Limb (tissue), 2 donors: ENCODE data around the gene TRIL.

ENCODE experiments used
- DNase-seq, 2 donors: peaks; one replicate each; pipeline ENCODE4 v3.0.0-alpha.2; 2016; ENCODE audit errors: extremely low spot score in 2 of 2

The TRIL gene, protein sequence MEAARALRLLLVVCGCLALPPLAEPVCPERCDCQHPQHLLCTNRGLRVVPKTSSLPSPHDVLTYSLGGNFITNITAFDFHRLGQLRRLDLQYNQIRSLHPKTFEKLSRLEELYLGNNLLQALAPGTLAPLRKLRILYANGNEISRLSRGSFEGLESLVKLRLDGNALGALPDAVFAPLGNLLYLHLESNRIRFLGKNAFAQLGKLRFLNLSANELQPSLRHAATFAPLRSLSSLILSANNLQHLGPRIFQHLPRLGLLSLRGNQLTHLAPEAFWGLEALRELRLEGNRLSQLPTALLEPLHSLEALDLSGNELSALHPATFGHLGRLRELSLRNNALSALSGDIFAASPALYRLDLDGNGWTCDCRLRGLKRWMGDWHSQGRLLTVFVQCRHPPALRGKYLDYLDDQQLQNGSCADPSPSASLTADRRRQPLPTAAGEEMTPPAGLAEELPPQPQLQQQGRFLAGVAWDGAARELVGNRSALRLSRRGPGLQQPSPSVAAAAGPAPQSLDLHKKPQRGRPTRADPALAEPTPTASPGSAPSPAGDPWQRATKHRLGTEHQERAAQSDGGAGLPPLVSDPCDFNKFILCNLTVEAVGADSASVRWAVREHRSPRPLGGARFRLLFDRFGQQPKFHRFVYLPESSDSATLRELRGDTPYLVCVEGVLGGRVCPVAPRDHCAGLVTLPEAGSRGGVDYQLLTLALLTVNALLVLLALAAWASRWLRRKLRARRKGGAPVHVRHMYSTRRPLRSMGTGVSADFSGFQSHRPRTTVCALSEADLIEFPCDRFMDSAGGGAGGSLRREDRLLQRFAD

DNA sequence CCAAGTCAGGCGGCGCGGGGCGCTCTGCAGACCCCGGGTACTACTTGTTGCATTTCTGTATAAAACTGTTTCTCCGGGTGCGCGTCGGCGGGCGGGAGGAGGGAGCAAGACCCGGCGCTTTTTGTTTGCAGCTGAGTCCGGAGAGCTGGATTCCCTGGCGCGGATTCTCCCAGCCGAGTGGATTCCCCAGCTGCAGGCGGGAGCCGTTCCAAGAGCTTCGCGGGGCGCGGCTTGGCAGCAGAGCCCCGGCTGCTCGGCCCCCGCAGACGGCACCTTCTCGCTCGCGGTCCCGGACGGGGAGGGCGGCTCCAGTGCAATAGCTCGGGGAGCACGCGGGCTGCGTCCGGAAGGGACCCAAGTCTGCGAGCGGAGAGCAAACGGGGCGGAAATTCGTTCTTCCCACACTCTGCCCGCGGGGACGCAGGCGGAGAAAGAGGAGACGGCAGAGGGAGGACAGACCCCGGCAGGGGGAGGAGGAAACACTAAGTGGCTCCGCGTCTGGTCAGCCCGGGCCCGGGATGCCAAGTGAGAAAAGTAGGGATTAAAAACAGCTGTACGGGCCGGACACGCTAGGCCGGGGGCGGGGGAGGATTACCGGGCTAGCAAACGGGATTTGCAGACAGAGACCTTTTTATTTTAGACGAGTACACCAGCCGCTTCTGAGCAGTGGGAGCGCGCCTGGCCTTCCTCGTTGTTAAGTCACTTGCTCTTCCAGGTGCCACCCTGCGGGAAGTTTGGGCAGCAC lies at the start of gene TRIL:
TRIL (minus strand) TSS at position 96 of the 745 bp plus-strand sequence. CDS start 284 bp downstream, outside the sequence.
- peak; percentile 88 to 89 for DNase-seq

DNA sequence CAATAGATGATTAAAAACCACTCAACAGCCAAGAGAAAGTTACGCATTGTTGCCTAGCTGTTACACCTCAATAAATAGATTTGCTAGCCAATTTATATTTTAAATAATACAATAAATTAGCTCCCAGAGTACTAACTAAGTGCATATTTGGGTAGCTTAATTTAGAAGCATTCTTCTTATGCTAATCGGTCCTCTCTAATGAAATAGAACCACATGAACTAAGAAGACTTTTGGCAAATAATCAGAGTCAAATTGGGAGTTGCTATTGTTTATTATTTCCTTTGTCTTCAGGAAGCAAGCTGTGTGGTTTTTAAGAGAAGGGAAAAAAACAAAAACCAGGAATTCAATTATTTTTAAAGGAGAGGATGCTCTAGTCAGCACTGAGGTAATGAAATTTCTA lies 49.0 kb upstream of the TRIL start:
- no peak for DNase-seq

DNA sequence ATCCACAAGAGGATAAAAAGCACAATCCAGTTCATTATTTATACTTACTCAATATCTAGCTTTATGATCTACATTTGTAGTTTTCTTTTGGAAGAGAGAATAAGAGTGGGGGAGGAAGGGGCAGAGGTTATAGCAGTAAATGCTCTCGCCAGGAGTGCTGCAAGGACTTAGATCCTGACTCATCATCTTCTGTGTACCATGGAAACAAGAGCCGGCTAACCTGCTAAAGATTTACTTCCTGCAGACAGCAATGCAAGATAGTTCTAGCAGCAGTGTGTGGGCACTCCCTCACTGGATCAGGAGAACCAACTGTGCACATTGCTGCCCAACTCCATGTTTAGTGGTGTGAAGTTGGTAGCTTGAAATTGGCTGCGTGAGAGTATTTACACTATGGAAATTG lies 47.7 kb upstream of the TRIL start:
- no peak for DNase-seq

DNA sequence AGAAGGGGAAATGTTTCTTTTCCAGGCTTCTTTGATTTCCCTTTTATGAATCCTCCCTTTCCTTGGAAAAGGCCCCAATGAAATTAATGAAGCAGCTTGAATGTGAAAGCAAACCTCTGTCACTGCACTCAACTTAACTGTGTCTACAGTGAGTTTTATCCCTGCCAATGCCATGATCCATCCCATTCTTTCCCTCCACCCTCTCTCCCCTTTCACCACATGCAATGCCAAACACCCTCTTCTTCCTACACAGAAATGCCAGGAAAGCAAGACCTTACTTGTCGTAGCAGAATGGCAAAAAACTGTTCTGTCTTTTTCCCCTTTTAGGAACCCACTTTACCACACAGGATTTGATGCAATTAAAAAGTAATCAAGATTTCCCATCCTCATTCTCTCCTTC lies 47.3 kb upstream of the TRIL start:
- no peak for DNase-seq

DNA sequence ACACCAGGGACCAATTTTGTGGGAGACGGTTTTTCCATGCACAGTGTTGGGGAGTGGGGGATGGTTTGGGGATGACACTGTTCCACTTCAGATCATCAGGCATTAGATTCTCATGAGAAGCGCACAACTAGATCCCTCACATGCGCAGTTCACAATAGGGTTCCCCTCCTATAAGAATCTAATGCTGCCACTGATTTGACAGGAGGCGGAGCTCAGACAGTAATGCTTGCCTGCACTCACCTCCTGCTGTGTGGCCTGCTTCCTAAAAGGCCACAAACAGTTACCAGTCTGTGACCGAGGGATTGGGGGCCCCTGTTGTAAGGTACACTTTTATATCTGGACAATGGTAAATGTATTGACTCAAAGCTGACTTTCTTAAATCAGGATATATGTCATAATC lies 45.6 kb upstream of the TRIL start:
- no peak for DNase-seq

DNA sequence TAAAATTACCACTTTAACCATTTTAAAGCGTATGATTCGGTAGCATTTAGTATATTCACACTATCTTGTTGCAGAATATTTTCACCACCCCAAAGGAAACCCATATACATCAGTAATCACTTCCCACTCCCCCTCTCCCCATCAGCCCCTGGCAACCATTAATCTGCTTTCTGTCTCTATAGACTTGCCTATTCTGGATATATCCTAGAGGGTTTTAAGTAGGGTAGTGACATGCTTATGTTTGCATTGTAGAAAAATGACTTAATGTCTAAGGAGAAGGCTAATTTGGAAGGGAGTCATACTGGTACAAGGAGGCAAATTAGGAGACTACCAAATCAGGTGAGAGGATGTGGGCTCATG lies 42.6 kb upstream of the TRIL start:
- DNase-seq = no peak

DNA sequence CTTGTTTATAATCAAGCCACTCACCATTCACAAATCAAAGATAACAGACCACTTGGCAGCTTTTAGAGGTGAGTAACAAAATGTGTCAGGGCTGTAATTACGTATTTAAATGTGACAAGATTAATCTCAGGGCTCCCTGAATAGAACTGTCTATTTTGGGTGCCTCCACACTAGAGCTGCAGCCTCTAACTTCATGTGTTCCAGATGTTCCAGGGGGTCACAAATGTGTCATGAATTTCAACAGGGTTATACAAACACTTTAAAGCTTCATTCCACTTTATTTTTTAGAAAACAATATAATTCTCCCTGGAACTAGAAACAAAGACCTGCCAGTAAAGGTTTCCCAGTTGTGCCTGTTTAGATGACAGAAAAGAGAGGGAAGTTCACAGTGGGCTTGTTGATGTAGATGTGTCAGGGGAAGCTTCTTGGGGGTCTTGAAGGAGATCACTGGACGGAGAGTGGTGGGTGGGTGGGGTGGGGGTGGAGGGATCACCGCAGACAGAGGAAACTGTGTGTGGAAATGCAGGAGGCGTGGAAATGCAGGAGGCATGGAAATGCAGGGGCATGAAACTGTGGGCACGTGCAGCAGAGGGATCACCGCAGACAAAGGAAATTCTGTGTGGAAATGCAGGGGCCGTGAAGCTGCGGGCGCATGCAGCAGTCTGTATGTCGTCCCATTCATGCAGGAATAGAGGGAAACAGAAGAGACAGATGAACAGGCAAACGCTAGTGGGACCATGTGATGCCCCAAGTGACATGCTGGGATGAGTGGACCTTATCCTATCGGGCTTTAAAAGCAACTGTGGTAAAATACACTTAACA lies 42.0 kb upstream of the TRIL start:
- DNase-seq = peak in 1 of 2 donors; percentile 52

DNA sequence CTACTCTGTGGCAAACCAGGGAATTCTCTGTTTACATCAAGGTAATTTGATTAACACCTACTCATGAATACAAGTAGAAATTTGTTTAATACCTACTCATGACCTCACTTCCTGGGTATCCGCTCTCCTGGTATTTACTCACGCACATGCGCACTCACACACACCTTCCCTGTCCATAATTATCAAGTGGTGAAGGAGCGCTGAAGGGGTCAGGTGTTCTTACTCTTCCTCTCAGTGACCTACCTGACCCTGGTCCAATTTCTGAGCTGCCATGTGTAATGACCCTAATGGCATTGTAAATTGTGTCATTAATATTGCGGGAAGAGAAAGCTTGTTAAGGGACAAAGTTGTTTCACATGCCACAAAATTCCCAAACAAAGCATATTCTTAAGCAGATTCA lies 41.3 kb upstream of the TRIL start:
- no peak for DNase-seq

DNA sequence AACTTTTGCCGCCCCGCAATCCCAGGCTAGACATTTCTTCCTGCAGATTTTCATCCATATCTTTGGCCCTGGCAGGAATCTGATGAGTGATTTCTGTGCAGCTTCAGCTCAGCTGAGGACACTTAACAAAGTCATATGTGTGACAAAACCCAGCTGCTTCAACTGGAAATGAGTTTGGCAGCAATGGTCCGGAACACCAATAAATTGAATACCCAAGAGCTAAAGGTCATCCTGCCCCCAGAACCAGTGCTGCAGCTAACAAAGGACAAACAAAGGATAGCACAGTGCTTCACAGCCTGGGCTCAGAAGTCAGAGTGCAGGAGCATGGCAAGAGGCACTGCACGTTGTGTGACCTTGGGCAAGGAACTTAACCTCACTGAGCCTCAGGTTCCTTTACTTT lies 40.0 kb upstream of the TRIL start:
- no peak for DNase-seq

DNA sequence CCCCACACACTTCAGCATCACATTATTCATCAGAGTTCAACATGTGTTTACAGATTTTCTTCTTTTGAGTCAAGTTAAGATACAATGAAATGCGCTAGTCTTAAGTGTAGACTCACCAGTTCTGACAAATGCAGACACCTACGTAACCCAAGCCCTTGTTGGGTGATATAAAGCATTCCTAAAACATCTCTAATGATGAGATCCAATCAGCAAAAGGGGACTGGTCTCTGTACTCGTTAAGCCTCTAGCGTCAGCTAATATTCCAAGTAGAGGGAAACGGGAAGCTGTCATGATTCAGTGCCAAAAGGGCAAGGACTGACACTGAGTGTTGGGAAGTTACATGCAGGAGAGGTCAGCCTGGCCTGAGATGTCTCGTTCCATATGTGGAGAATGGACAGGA lies 38.7 kb upstream of the TRIL start:
- no peak for DNase-seq

DNA sequence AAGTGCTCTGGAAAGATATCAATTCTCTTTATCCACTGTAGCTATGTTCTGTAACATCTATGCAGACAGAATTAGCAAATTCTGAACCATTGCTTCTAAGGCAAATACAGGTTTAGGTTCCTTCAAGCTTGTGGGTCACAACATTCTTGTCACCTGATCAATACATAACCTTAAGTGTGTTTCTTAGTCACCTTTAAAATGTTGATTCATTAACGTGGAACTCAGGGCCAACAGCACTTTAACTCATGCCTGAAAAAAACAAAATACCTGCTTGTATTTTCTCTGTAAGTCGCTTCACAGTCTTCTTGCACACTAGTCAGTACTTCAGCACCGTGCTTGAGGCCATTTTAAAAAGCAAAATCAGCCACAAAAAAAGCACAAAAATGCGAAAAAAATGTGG lies 35.2 kb upstream of the TRIL start:
- DNase-seq = no peak

DNA sequence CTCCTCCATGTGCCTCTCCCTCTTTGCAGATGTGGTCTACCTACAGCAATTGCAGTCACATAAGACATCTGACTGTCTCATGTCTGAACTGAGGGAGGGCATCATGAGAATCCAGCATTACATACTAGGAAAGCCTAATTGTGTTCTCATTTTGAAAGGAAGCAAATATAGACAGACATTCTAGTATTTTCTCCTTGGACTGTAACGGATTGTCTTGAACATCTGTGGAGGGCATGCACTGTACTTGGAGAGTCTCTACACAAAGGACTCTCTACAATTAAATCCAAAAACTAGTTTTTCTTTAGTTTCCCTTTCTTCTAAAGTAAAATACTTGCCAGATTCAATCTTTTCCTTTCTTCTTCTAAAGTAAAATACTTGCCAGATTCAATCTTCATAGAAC lies 34.7 kb upstream of the TRIL start:
- DNase-seq = no peak

DNA sequence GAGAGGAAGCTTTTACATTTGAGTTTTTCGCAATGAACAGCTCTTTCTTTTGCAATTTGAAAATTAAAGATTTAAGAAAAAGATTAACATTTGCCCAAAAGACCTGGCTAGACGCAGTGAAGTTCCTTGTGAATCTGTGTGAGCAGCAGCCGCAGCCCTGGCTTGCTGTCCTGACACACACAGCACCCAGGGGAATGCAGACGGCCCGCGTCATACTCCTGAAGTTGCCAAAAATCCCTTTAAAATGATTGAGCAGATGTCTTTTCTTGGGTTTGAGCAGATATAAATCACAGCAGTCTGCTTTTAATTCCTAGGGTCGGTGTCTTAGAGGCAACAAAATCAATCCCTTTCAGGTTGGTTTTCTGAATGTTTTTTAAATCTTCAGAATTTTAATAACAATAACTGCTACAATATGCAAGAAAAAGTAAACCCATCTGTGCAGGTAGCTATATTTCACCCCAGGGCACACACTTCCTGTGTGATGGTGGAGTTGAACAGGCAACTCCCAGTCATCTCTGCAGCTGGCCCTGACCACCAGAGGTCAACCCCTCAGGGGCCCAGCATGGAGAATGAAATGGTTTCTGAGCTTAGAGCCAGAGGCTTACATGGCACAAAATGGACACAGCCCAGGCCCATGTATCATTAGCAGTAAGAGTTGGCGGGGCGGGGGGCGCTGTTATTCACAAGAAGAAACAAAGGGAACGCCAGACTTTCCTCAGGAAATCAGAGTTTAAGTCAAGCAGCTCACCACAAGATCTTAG lies 32.2 kb upstream of the TRIL start:
- peak; percentile 67 to 72 for DNase-seq

DNA sequence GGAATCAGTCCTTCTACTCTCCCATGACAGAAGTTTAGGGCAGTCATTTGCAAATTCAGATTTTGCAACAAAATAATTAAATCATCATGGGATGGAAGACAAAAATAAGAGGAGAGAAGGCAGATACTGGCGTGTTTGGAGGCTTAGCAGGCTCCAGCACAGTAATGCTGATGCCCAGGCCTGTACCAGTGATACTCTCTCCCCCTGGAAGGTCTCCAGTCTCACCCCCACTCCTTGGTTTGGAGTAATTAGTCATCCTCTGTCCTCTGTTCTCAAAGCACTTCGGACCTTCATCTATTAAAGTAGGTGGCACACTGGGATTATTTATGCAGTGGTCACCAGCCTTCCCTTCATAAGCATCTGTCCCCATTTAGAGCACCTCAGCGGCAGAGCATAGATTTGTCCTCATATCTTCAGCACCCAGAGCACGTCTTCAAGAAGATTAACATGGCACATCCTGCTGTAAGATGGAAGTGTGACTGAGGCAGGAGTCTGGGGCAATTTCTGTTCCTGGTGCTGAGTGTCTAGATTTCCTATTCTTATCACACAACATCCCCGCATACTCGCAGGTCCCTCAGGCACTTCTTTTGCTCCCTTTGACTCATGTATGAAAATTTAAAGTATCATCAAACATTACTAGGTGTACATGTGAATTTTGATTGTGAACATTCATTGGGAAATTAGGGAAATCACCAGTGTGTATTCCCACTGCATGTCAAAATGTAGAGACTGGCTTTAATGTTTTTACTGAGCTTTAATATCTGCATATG lies 31.3 kb upstream of the TRIL start:
- no peak for DNase-seq

DNA sequence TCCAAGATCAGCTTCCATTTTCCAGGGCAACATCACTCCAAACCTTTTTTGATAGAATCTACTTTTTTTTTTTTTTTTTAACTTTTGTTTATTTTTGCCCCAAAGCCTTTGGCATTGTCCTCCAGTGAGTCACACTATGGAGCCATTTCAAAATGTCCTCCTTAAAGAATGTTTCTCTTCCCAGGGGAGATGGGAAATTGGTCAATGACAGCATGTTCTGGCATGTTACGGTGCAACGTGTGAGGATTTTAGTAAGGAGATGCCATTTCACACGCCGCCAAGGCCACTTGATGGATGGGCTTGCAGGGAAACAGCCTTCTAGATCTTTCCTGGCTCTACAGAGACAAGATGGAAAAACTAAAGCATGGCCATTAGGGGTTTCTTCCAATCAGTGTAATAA lies 30.7 kb upstream of the TRIL start:
- DNase-seq = no peak

DNA sequence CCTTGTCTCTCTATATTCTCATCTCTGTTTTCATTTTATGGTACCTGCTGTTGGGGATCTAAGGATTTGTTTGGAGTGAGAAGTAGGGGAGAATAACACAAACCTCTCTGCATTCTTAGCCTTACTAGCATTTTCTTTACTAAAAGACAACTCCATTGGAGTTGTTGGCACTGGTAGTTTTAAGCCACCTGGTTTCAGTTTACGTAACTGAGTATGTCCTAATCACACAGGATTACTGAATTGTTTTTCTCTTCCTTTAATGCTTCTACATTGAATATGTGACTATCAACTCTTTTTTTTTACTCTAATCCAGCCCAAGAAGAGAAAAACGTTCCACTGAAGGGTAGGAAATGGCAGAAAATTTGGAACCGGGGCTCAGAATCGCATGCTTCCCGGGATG lies 30.0 kb upstream of the TRIL start:
- DNase-seq = no peak

DNA sequence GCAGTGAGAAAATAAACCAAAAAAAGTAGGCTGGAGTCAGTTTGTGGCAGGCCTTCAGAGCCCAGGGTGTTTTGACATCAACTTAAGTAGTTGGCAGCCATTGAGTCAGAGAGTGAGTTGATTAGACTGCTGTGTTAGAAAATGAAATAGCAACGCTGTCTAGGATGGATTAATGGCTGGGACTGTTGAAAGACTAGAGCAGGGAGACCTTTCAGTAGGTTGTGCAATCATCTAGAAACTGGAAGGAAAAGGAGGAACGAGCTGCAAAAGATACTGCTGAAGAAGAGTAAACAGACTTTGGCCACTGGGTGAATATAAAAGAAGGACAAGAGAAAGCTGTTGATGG lies 28.6 kb upstream of the TRIL start:
- no peak for DNase-seq

DNA sequence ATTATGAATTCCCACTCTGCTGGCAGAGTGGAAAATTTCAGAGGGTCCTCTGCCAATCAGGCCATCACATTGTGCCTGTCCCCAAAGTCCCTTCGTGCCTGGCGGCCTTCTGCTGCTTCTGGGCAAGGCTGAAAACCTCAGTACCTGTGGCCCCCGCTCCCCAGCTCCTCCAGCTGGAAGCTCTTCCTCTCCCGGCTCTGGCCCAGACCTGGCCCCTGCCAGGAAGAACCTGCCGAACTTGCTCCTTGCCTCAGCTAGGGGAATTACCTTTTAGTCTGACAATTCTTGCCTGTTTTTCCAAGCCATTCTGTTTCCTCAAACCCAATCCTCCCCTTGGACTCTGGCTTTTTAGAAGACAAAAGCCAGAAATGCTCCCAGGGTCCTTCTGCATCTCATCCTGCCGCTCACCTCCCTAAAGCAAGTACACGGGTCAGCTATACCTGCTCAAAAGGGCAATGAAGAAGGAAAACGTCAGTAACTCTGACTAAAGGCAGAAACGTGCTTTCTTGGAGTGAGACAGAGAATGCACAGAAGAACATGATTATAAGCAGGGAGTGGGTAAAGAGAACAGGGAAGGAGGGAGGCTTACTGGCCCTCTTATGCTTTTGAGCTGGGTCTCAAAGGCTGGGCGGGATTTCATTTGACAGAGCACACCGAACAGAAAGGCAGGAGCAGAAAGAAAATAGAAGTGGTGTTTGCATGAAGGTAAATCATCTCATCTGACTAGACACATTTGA lies 28.1 kb upstream of the TRIL start:
- no peak for DNase-seq

DNA sequence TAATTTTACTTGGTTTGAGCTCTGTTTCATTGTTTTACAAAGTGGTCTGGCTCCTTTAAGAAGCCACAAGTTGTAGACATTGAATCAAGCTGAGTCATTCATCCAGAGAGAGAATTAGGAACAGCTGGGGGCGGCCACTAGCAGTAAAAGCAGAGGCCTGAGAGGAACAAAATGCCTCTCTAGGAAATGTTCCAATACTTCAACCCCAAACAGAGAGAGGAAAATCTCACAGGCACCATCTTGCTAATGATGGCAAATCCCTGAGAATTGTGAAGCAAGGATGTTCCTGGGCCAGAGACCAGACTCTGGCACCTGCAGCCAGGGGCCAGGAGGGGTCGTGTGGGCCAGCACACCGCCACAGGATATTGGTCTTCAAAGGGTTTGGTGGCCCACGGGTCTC lies 26.5 kb upstream of the TRIL start:
- peak; percentile 51 to 82 for DNase-seq
